Measurements from ENCODE around the gene BMP5. TPM values are rescaled to one million over a fixed set of nuclear protein-coding genes. Genes with fewer than 3 reads are reported as not detected.

Gene BMP5
- total RNA-seq, 2 experiments from 2014 or later: not detected

DNA sequence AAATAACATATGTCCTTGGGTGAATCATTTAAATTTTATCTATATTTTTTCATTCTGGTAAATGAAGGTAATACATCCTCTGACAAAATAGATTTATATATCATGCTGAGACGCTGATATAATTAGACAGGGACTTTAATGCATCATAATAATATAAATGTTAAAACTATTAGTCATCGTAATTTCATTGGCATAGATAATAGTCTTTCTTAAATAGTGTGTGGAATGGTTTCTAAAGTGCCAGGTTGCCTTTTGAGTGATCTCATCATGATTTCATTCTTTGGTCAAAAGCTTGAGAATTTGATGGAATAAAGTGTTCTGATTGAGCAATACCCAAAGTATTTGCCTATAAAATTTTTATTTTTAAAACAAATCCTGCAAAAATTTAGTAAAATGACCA, 43.2 kb upstream of the BMP5 start:
- Mint-ChIP-seq H3K36me3 (ENCODE audit: low read depth) (no peaks in the 10 kb centered on the region), H3K27me3 (no peaks in the 10 kb centered on the region), H3K27ac (no peak overlapping the region), H3K9me3 (peaks cover 12% of the 10 kb centered on the region), H3K4me1 (ENCODE audit: low read depth) (no peaks in the 10 kb centered on the region), H3K4me3 (no peak overlapping the region)
- DNase-seq: no peak
- Histone ChIP-seq H3K27ac (ENCODE audit: low read depth in 1 of 2, low read length in 2 of 2) (no peak overlapping the region), H3K9me3 (ENCODE audit: control insufficient read depth in 1 of 2, insufficient read depth in 1 of 2, low read length in 2 of 2) (peaks cover 0 to 5% of the 10 kb centered on the region in 2 experiments), H3K4me1 (ENCODE audit: insufficient read depth, low read length) (no peaks in the 10 kb centered on the region), H3K27me3 (ENCODE audit: control insufficient read depth in 1 of 2, insufficient read depth in 2 of 2, low read length in 2 of 2) (no peaks in the 10 kb centered on the region), H3K4me3 (ENCODE audit: low read length) (no peak overlapping the region), H3K36me3 (ENCODE audit: insufficient read depth, low read length) (no peaks in the 10 kb centered on the region)
- intact Hi-C loops (cut with DNase I, micrococcal nuclease): no loop called here
- ChIA-PET CTCF (no interaction called here), POLR2A (no interaction called here)
- ATAC-seq (ENCODE audit: poor library complexity): no peak
- TF ChIP-seq, protein P1, sequence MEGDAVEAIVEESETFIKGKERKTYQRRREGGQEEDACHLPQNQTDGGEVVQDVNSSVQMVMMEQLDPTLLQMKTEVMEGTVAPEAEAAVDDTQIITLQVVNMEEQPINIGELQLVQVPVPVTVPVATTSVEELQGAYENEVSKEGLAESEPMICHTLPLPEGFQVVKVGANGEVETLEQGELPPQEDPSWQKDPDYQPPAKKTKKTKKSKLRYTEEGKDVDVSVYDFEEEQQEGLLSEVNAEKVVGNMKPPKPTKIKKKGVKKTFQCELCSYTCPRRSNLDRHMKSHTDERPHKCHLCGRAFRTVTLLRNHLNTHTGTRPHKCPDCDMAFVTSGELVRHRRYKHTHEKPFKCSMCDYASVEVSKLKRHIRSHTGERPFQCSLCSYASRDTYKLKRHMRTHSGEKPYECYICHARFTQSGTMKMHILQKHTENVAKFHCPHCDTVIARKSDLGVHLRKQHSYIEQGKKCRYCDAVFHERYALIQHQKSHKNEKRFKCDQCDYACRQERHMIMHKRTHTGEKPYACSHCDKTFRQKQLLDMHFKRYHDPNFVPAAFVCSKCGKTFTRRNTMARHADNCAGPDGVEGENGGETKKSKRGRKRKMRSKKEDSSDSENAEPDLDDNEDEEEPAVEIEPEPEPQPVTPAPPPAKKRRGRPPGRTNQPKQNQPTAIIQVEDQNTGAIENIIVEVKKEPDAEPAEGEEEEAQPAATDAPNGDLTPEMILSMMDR (IDR thresholded peaks at IDR 0.05): no peak

DNA sequence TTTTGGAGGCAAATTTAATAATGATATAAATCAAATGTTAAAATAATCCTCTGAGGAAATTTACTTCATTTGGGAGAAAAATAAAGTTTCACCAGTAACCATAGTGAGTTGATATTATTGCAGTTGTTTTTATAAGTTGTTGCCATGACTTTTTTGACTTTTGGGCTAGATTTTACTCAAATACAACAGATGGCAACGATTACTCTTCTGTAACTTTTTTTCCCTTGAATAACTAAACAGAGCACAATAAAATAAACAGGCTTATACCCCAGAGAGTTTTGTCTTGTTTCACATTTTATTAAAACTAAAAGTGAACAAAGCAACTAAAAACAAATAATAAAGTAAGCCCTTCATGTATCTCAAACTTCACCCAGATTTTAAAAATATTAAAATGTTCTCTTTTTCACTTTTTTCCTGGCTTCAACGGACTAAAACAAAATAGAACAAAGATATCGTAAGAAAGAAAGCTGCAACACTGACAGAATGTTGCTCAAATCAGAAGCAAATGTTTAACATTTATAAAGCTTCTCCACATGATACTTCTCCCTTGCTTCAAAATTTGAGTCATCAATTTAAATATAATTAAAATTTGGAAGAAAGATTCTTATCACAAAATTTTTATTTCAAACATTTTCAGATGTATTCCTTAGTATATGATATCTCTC, 42.5 kb upstream of the BMP5 start:
- H3K4me1 Mint-ChIP-seq (ENCODE audit: low read depth): no peaks in the 10 kb centered on the region
- peaks cover 12% of the 10 kb centered on the region for H3K9me3 Mint-ChIP-seq
- Histone ChIP-seq H3K4me3 (ENCODE audit: low read length) (no peak overlapping the region), H3K9me3 (ENCODE audit: control insufficient read depth in 1 of 2, insufficient read depth in 1 of 2, low read length in 2 of 2) (peaks cover 0 to 5% of the 10 kb centered on the region in 2 experiments), H3K4me1 (ENCODE audit: insufficient read depth, low read length) (no peaks in the 10 kb centered on the region), H3K36me3 (ENCODE audit: insufficient read depth, low read length) (no peaks in the 10 kb centered on the region), H3K27me3 (ENCODE audit: control insufficient read depth in 1 of 2, insufficient read depth in 2 of 2, low read length in 2 of 2) (no peaks in the 10 kb centered on the region), H3K27ac (ENCODE audit: low read depth in 1 of 2, low read length in 2 of 2) (no peak overlapping the region)
- CTCF ChIA-PET: no interaction called here
- ATAC-seq (ENCODE audit: poor library complexity) (no peak), DNase-seq (no peak)
- intact Hi-C loops (cut with DNase I, micrococcal nuclease): no loop called here
- no peak overlapping the region for H3K4me3 Mint-ChIP-seq
- H3K36me3 Mint-ChIP-seq (ENCODE audit: low read depth): no peaks in the 10 kb centered on the region
- POLR2A ChIA-PET: no interaction called here
- TF ChIP-seq, protein P1 (IDR thresholded peaks at IDR 0.05): no peak
- H3K27me3 Mint-ChIP-seq: no peaks in the 10 kb centered on the region
- no peak overlapping the region for H3K27ac Mint-ChIP-seq

DNA sequence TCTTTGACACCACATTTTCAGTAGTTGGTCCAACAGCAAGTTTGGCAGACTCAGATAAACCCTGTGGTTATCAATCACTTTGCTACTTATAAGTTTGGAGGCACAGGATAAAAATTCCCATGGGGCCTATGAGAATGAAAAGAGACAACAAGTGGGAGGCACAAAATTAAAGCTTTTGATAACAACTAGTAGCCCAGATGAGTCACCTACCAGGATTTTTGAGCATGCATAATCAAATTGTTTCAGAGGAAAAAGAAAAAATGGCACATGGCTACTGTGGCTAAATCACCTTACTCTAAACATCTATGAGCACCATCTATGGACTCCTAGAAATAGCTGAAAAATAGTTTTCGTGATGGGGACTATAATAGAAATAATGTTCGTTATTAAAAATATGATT, 40.8 kb upstream of the BMP5 start:
- Mint-ChIP-seq H3K4me3 (no peak overlapping the region), H3K36me3 (ENCODE audit: low read depth) (no peaks in the 10 kb centered on the region), H3K27ac (no peak overlapping the region), H3K4me1 (ENCODE audit: low read depth) (no peaks in the 10 kb centered on the region), H3K27me3 (no peaks in the 10 kb centered on the region), H3K9me3 (peaks cover 7% of the 10 kb centered on the region)
- no peak for ATAC-seq (ENCODE audit: poor library complexity)
- Histone ChIP-seq H3K27ac (ENCODE audit: low read depth in 1 of 2, low read length in 2 of 2) (no peak overlapping the region), H3K4me3 (ENCODE audit: low read length) (no peak overlapping the region), H3K36me3 (ENCODE audit: insufficient read depth, low read length) (no peaks in the 10 kb centered on the region), H3K4me1 (ENCODE audit: insufficient read depth, low read length) (no peaks in the 10 kb centered on the region), H3K27me3 (ENCODE audit: control insufficient read depth in 1 of 2, insufficient read depth in 2 of 2, low read length in 2 of 2) (no peaks in the 10 kb centered on the region), H3K9me3 (ENCODE audit: control insufficient read depth in 1 of 2, insufficient read depth in 1 of 2, low read length in 2 of 2) (peaks cover 0 to 4% of the 10 kb centered on the region in 2 experiments)
- DNase-seq: no peak
- intact Hi-C loops (cut with DNase I, micrococcal nuclease): no loop called here
- TF ChIP-seq, protein P1 (IDR thresholded peaks at IDR 0.05): no peak
- CTCF ChIA-PET: no interaction called here
- POLR2A ChIA-PET: no interaction called here

Data from CD4-positive, alpha-beta T cell (primary cell).